Natural killer cell (primary cell): ENCODE measurements around the gene HLA-DRB5. TPM values are rescaled to one million over a fixed set of nuclear protein-coding genes. Genes with fewer than 3 reads are reported as not detected.
A peak's percentile ranks its signal among the peaks of the same experiment; 100 is the strongest.
"Not testable (repeated sequence)": the region's sequence is repeated elsewhere in the genome, so short reads cannot be mapped to it uniquely, and the experiment has no call there.

Experiments used
- ATAC-seq, 3 donors: fragments of 150-1000 bp in 2 of 3; fragments of 200-7000 bp in 1 of 3; cut with Tn5 transposase; 1 replicate in 1 of 3; 2 replicates in 2 of 3; pipeline ENCODE4 v1.10.0; 2021; ENCODE audit warnings: mild to moderate bottlenecking in 2 of 3, moderate library complexity in 2 of 3
- DNase-seq, 2 donors: peaks; one replicate each; pipeline versions ENCODE4 v3.0.0 to v3.0.0-alpha.2; 2013 to 2021; ENCODE audit warnings: mixed read lengths in 1 of 2
- H3K27ac ChIP-seq: one replicate; pipeline ENCODE4 v1.5.1; 2013; ENCODE audit warnings: mild to moderate bottlenecking, low read length
- H3K27me3 ChIP-seq: one replicate; pipeline ENCODE4 v1.6.1; 2013; ENCODE audit warnings: low read length; ENCODE audit not compliant: control insufficient read depth, insufficient read depth
- H3K36me3 ChIP-seq: one replicate; pipeline ENCODE4 v1.6.1; 2013; ENCODE audit warnings: low read length; ENCODE audit not compliant: control insufficient read depth, insufficient read depth
- H3K4me1 ChIP-seq: one replicate; pipeline ENCODE4 v1.6.1; 2013; ENCODE audit warnings: low read length; ENCODE audit not compliant: control insufficient read depth, insufficient read depth
- H3K4me3 ChIP-seq: one replicate; pipeline ENCODE4 v1.5.1; 2013; ENCODE audit warnings: low read length
- H3K9me3 ChIP-seq: one replicate; pipeline ENCODE4 v1.6.1; 2013; ENCODE audit warnings: low read length; ENCODE audit not compliant: control insufficient read depth, insufficient read depth
- H3K27ac Mint-ChIP-seq, 2 donors: one replicate each; pipeline ENCODE4 v1.8.0; 2022; ENCODE audit warnings: mild to moderate bottlenecking in 2 of 2, mixed read lengths in 2 of 2, moderate library complexity in 1 of 2
- H3K27me3 Mint-ChIP-seq, 2 donors: one replicate each; pipeline ENCODE4 v1.8.0; 2022; ENCODE audit warnings: low read depth in 2 of 2, mixed read lengths in 2 of 2
- H3K36me3 Mint-ChIP-seq: one replicate; pipeline ENCODE4 v1.8.0; 2022; ENCODE audit warnings: mixed read lengths
- H3K4me1 Mint-ChIP-seq, 2 donors: one replicate each; pipeline ENCODE4 v1.8.0; 2022; ENCODE audit warnings: mixed read lengths in 2 of 2
- H3K4me3 Mint-ChIP-seq: one replicate; pipeline ENCODE4 v1.8.0; 2022; ENCODE audit warnings: mild to moderate bottlenecking, moderate library complexity, mixed read lengths
- H3K9me3 Mint-ChIP-seq, 2 donors: one replicate each; pipeline ENCODE4 v1.8.0; 2022; ENCODE audit warnings: mixed read lengths in 2 of 2
- WGBS: methylation state at CpG from one replicate; pipeline ENCODE4 v1.1.7; 2013; ENCODE audit warnings: missing lambda C conversion rate; ENCODE audit not compliant: insufficient coverage; 5-methylcytosine and 5-hydroxymethylcytosine counted together
- intact Hi-C: fragments of 100-400 bp; cut with micrococcal nuclease; formaldehyde crosslinking; loops from one replicate; pipeline ENCODE4 v1.14.2; 2022
- total RNA-seq, 4 donors: library from RNA; stranded (reverse); fragments of 120-200 nt in 1 of 4; gene quantifications; one replicate each; pipeline versions ENCODE4 v1.2.3 to v1.2.4, GENCODE V29; 2013 to 2022
- TF ChIP-seq, protein P1 (sequence below): fragments of 200-600 bp; IDR thresholded peaks from one replicate; pipeline ENCODE4 v1.8.0; 2022; ENCODE audit warnings: antibody characterized with exemption

HLA-DRB5 gene
- total RNA-seq, 3 donors from 2014 or later (not counting 1 experiment from before 2014, with no cell fraction given), result 17.9 to 48.5 (median 25.6) TPM

DNA sequence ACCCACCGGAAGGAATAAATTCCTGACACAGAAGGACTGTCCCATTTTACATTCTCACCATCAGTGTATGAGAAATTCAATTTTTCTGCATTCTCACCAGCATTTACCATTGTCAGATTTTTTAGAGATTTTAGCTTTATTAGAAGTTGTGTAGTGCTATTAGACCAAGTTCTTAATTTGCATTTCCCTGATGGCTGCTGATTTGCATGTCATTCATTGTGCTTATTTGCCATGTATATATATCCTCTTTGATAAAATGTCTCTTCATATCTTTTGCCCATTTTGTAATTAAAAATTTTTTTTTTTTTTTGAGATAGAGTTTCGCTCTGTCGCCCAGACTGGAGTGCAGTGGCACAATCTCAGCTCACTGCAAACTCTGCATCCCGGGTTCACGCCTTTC, 9.8 kb upstream of the HLA-DRB5 start:
- no peaks in the 10 kb centered on the region for H3K4me1 ChIP-seq
- H3K9me3 ChIP-seq, result no peaks in the 10 kb centered on the region
- no peak overlapping the region for H3K27ac ChIP-seq
- no peaks in the 10 kb centered on the region for H3K36me3 ChIP-seq
- Mint-ChIP-seq H3K4me3 (no peak overlapping the region), H3K9me3 (peaks cover 0 to 2% of the 10 kb centered on the region in 2 donors), H3K4me1 (no peaks in the 10 kb centered on the region), H3K27me3 (peaks cover 13 to 32% of the 10 kb centered on the region in 2 donors), H3K36me3 (peaks cover 9% of the 10 kb centered on the region), H3K27ac (no peak overlapping the region)
- H3K27me3 ChIP-seq, result no peaks in the 10 kb centered on the region
- no peak for ATAC-seq
- WGBS, result 67% methylated on average over 1 of the region's 5 CpGs
- intact Hi-C loops, result loop anchor here (5.0 kb wide), 1 partner anchor 48 kb away; no protein-coding TSS in a partner anchor
- DNase-seq, result no peak
- no peak overlapping the region for H3K4me3 ChIP-seq
- TF ChIP-seq, protein P1, sequence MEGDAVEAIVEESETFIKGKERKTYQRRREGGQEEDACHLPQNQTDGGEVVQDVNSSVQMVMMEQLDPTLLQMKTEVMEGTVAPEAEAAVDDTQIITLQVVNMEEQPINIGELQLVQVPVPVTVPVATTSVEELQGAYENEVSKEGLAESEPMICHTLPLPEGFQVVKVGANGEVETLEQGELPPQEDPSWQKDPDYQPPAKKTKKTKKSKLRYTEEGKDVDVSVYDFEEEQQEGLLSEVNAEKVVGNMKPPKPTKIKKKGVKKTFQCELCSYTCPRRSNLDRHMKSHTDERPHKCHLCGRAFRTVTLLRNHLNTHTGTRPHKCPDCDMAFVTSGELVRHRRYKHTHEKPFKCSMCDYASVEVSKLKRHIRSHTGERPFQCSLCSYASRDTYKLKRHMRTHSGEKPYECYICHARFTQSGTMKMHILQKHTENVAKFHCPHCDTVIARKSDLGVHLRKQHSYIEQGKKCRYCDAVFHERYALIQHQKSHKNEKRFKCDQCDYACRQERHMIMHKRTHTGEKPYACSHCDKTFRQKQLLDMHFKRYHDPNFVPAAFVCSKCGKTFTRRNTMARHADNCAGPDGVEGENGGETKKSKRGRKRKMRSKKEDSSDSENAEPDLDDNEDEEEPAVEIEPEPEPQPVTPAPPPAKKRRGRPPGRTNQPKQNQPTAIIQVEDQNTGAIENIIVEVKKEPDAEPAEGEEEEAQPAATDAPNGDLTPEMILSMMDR, result no peak

DNA sequence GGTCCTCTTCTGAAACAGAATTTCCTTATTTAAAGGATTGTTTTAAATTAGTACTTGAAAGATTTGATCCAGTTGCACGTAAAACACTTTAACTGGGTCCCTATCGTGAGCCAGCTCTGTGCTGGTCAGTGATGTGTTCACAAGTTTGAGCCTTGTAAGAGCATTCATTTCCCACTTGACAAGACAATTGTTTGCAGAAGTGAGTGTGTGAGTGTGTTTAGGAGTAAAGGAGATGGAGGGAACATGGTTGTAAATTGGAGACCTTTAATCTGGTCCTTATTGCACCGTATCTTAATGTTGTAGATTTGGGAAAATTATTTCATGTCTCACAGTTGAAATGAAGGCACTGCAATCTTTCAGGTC, 325 bp upstream of the HLA-DRB5 start:
- H3K36me3 Mint-ChIP-seq, intact Hi-C loops, H3K27ac ChIP-seq, DNase-seq, H3K4me3 ChIP-seq, H3K36me3 ChIP-seq, H3K4me1 ChIP-seq, H3K9me3 ChIP-seq, H3K27me3 ChIP-seq, H3K9me3 Mint-ChIP-seq: not testable (repeated sequence)
- Mint-ChIP-seq H3K4me3 (peak overlapping the region; percentile 69), H3K4me1 (peaks cover 4 to 22% of the 10 kb centered on the region in 2 donors), H3K27ac (peak overlapping the region in 1 of 2 donors; percentile 29), H3K27me3 (peaks cover 6 to 29% of the 10 kb centered on the region in 2 donors)
- peak in 2 of 3 donors; percentile 24 to 56 for ATAC-seq
- 0% methylated on average over 1 of the region's 3 CpGs for WGBS

DNA sequence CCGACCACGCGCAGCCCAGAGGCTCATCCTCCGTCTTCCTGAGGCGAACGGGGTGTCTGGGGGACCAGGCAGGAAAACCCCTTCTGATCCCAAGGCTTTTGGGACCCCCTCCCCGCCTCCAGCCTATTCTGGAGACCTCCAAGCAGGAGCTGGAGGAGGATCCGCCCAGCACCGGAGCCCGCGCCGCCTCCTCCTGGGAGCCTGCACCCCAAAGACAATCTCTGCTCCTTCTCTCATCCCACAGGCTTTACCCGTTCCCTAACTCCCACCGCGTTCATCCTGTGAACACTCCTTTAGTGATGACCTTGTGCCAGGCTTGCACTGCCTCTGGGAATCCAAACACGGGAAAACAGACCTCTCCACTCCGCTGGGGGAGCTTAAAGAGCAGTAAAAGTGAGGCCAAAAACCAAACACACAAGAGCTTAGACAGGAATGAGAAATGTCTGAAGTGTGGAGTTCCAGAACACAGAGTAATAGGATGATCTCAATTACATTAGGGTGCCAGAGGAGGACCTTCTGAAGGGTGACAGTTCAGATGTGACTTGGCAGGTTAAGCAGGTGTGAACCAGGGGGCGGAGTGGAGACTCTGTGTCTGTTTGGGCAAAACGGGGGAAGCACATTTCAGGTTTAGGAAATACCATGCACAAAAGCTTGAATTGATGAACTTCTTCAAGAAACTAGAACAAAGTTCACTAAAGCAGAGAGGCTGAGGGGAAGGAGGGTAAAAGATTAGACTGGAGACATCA, 7.6 kb downstream of the HLA-DRB5 start:
- ATAC-seq (no peak), DNase-seq (no peak)
- no peaks in the 10 kb centered on the region for H3K9me3 Mint-ChIP-seq
- H3K36me3 Mint-ChIP-seq, result no peaks in the 10 kb centered on the region
- H3K27ac ChIP-seq, result no peak overlapping the region
- no peaks in the 10 kb centered on the region for H3K36me3 ChIP-seq
- H3K27me3 ChIP-seq, result no peaks in the 10 kb centered on the region
- TF ChIP-seq, protein P1, result no peak
- H3K4me1 Mint-ChIP-seq, result peaks cover 0 to 16% of the 10 kb centered on the region in 2 donors
- 50% methylated on average over 2 of the region's 19 CpGs for WGBS
- H3K4me3 ChIP-seq, result no peak overlapping the region
- no peak overlapping the region for H3K27ac Mint-ChIP-seq
- no peak overlapping the region for H3K4me3 Mint-ChIP-seq
- no peaks in the 10 kb centered on the region for H3K4me1 ChIP-seq
- H3K27me3 Mint-ChIP-seq, result peaks cover 3 to 9% of the 10 kb centered on the region in 2 donors
- intact Hi-C loops, result loop anchor here (1.0 kb wide), 1 partner anchor 36 kb away; no protein-coding TSS in a partner anchor
- H3K9me3 ChIP-seq, result no peaks in the 10 kb centered on the region

DNA sequence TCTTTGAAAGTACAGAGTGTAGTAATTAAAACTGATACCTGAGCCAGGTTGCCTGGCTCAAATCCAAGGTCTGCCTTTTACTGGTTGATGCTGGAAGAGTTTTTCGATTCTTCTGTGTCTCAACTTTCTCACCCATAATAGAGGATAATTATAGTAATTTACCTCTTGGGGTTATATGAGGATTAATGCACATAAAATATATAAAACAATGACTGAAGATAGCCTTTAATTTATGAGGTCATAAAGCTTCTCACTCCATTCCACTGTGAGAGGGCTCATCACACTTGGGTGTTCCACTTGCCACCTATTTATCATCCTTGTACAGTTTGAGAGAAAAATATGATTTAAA, 10.2 kb downstream of the HLA-DRB5 start:
- Histone ChIP-seq H3K27me3 (no peaks in the 10 kb centered on the region), H3K36me3 (no peaks in the 10 kb centered on the region), H3K4me1 (no peaks in the 10 kb centered on the region), H3K27ac (no peak overlapping the region), H3K4me3 (no peak overlapping the region), H3K9me3 (no peaks in the 10 kb centered on the region)
- no peak for DNase-seq
- ATAC-seq, result no peak
- peaks cover 3 to 9% of the 10 kb centered on the region in 2 donors for H3K27me3 Mint-ChIP-seq
- intact Hi-C loops, result no loop called here
- TF ChIP-seq, protein P1, result no peak
- no CpG with 5 or more reads among the region's 1 CpG for WGBS
- H3K4me3 Mint-ChIP-seq, result no peak overlapping the region
- peaks cover 0 to 10% of the 10 kb centered on the region in 2 donors for H3K4me1 Mint-ChIP-seq
- H3K9me3 Mint-ChIP-seq, result no peaks in the 10 kb centered on the region
- no peaks in the 10 kb centered on the region for H3K36me3 Mint-ChIP-seq
- H3K27ac Mint-ChIP-seq, result no peak overlapping the region
